Mammary epithelial cell (primary cell): ENCODE results near the gene ADCY4.

Experiments used
- CTCF ChIP-seq, 2 donors: IDR thresholded peaks in 1 of 2; conservative IDR thresholded peaks in 1 of 2; 2 replicates each; pipeline ENCODE4 v1.5.1; 2011 to 2012; ENCODE audit warnings: inconsistent platforms in 2 of 2, low read length in 2 of 2, mild to moderate bottlenecking in 2 of 2, control low read depth in 1 of 2, low read depth in 1 of 2; ENCODE audit not compliant: insufficient read depth in 1 of 2; ENCODE audit errors: extremely low read depth in 1 of 2
- EZH2 ChIP-seq: IDR thresholded peaks from 2 replicates; pipeline ENCODE4 v1.6.1; 2012; ENCODE audit warnings: low read length, inconsistent platforms, borderline replicate concordance

GRCh38 chr14:24316597-24316950, 18.3 kb downstream of the ADCY4 start:
- TF ChIP-seq CTCF (conservative IDR thresholded peaks at IDR 0.05 in 1 of 2, IDR thresholded peaks at IDR 0.05 in 1 of 2; ENCODE audit: extremely low read depth in 1 of 2, insufficient read depth in 1 of 2, low read depth in 1 of 2, low read length in 2 of 2) (no peak), EZH2 (no peak)
